GM06990 (cell line): ENCODE measurements around the gene CR1.
"Not testable (repeated sequence)": the region's sequence is repeated elsewhere in the genome, so short reads cannot be mapped to it uniquely, and the experiment has no call there.

Experiments used
- DNase-seq: peaks from one replicate; pipeline ENCODE4 v3.0.0-alpha.2; 2011; ENCODE audit not compliant: insufficient read length; ENCODE audit errors: extremely low read depth
- H3K27me3 ChIP-seq: replicated peaks from 2 replicates; pipeline ENCODE4 v1.6.0; 2011; ENCODE audit warnings: low read length; ENCODE audit not compliant: control insufficient read depth, insufficient read depth
- H3K36me3 ChIP-seq: 2 replicates; pipeline ENCODE4 v1.5.1; 2011; ENCODE audit warnings: low read length; ENCODE audit not compliant: control insufficient read depth, insufficient read depth
- H3K4me3 ChIP-seq: replicated peaks from 2 replicates; pipeline ENCODE4 v1.5.1; 2011; ENCODE audit warnings: low read depth, mild to moderate bottlenecking, control low read depth, low read length
- TF ChIP-seq, protein P1 (sequence below): IDR thresholded peaks from 2 replicates; pipeline ENCODE4 v1.5.1; 2011; ENCODE audit warnings: low read length, control low read depth, mild to moderate bottlenecking, inconsistent platforms; ENCODE audit not compliant: insufficient read depth, poor library complexity, severe bottlenecking

CR1 gene

DNA sequence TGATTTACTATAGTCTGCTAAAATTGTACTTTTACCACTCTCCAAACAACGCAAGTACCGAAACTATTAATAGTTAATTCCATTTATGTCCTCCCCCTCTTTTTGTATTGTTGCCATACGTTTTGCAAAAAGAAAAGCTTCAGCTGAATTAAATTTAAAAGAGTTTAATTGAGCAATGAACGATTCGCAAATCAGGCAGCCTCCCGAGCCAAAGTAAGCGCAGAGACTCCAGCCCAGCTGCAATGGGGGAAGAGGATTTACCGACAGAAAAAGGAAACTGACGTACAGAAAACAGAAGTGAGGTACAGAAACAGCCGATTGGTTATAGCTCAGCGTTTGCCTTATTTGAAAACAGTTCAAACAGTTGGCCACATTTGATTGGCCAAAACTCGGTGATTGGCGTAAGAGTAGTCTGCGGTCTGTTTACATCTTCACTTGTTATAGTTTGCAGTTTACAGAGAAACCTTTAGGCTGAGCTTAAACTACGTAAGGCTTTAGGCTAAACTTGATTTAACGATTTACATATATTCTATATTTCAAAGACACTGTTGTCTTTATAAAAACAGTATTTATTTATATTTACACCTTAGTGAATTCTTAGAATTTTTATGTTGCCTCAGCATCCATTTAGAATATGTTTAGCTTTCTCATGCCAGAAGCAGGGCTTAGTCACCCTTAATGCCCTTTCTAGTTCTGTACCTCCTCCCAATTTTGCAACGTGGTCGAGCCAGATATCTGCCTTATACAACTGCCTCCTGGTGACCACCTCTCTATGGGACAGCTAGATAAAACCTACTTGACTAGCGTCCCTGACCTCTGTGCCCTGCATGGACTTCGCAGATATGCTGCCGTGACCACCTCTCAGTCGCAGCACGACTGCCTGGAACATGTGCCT is 23.8 kb downstream of the CR1 start:
- TF ChIP-seq, protein P1, sequence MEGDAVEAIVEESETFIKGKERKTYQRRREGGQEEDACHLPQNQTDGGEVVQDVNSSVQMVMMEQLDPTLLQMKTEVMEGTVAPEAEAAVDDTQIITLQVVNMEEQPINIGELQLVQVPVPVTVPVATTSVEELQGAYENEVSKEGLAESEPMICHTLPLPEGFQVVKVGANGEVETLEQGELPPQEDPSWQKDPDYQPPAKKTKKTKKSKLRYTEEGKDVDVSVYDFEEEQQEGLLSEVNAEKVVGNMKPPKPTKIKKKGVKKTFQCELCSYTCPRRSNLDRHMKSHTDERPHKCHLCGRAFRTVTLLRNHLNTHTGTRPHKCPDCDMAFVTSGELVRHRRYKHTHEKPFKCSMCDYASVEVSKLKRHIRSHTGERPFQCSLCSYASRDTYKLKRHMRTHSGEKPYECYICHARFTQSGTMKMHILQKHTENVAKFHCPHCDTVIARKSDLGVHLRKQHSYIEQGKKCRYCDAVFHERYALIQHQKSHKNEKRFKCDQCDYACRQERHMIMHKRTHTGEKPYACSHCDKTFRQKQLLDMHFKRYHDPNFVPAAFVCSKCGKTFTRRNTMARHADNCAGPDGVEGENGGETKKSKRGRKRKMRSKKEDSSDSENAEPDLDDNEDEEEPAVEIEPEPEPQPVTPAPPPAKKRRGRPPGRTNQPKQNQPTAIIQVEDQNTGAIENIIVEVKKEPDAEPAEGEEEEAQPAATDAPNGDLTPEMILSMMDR, result no peak
- H3K36me3 ChIP-seq, result no peaks in the 10 kb centered on the region
- H3K4me3 ChIP-seq, result no peak overlapping the region
- no peaks in the 10 kb centered on the region for H3K27me3 ChIP-seq
- DNase-seq, result no peak

DNA sequence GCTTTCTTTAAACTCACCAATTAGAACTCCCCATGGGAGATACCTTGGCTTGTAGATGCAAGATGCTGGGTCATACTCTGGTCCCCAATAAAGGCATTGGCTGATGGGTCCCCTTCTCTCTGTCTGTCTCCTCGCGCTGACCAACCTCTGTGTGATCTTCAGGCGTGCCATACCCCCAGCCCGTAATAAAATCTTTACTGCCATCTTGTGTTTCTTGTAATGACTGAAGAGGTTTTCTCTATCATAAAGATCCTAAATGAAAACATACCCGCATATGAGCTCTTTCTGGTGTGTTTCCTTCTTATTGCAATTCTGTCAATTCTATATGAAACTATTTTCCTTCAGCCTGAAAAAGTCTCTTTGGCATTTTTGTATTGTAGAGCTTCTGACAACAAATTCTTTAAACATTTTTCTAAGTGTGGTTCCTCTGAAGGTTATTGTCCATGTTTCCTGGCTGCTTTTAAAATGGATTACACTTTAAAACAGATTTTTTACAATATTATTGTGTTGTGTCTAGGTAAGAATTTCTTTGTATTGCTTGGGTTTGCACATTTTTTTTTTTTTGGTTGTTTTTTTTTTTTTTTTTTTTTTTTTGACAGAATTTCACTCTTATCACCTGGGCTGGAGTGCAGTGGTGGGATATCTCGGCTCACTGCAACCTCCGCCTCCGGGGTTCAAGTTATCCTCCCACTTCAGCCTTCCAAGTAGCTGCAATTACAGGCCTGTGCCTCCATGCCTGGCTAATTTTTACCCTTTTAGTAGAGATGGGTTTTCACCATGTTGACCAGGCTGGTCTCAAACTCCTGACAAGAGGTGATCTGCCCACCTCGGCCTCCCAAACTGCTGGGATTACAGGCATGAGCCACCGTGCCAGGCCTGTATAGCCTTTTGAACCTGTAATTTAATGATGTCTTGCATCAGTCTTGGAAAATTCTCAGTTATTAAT is 24.7 kb downstream of the CR1 start:
- not testable (repeated sequence) for DNase-seq, H3K4me3 ChIP-seq, H3K36me3 ChIP-seq, H3K27me3 ChIP-seq

DNA sequence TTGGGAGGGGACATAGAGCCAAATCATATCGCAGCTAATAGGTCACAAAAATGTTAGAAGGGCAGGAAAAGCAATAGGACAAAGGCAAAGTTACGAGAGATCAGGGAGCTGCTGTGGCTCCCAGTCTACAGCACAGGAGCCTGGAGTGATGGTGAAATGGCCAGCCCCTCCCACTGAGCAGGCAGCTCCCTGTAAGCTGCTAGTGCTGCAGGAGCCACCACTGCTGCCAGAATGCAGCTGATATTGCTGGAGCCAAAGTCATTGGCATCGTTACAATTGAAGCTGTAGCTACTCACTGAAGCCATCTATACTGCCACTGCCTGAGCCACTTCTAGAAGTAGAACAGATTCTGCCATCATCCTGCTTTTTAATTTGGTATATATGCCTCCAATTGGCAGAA is 29.3 kb downstream of the CR1 start:
- H3K36me3 ChIP-seq, DNase-seq, H3K4me3 ChIP-seq, H3K27me3 ChIP-seq: not testable (repeated sequence)

DNA sequence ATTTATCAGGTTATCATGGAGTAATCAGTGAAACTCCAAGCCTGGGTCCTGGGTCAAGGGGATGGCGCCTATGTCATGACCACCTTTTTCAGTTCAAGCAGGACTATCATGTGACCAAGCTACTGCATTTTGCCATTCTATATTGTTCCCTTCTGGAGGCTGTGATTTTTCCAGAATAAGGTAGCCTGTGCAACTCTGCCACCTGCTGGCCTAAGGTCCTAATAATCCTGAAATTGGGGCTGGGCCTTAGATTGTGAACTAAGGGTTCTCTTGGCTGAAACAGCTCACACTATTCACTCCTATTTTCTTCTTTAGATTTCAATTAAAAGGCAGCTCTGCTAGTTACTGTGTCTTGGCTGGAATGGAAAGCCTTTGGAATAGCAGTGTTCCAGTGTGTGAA is 32.4 kb downstream of the CR1 start:
- not testable (repeated sequence) for H3K4me3 ChIP-seq, H3K36me3 ChIP-seq, H3K27me3 ChIP-seq, DNase-seq

DNA sequence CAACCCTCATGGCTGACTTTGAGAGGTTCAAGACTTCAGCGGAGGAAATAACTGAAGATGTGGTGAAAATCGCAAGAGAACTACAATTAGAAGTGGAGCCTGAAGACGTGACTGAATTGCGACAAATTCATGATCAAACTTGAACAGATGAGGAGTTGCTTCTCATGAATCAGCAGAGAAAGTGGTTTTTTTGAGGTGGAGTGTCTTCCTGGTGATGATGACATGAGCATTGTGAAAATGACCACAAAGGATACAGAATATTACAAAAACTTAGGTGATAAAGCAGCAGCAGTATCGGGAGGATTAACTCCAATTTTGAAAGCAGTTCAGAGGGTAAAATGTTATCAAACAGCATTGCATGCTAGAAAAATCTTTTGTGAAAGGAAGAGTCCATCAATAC is 40.3 kb downstream of the CR1 start:
- not testable (repeated sequence) for DNase-seq, H3K4me3 ChIP-seq, H3K27me3 ChIP-seq, H3K36me3 ChIP-seq

DNA sequence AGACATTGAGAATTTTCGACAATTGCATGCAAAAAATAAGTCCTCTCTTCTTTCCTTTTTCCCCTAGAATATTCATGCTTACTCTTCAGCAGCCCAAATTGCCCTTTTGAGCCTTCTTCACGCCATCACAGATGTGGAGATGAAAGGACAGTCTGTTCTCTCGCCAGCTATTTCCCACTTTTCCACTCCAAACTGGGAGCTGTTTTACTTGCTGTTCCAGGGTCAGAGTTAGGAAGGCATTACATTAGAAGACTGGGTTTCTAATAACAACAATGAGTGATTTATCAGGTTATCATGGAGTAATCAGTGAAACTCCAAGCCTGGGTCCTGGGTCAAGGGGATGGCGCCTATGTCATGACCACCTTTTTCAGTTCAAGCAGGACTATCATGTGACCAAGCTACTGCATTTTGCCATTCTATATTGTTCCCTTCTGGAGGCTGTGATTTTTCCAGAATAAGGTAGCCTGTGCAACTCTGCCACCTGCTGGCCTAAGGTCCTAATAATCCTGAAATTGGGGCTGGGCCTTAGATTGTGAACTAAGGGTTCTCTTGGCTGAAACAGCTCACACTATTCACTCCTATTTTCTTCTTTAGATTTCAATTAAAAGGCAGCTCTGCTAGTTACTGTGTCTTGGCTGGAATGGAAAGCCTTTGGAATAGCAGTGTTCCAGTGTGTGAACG is 50.9 kb downstream of the CR1 start:
- H3K36me3 ChIP-seq, DNase-seq, H3K4me3 ChIP-seq, H3K27me3 ChIP-seq: not testable (repeated sequence)

DNA sequence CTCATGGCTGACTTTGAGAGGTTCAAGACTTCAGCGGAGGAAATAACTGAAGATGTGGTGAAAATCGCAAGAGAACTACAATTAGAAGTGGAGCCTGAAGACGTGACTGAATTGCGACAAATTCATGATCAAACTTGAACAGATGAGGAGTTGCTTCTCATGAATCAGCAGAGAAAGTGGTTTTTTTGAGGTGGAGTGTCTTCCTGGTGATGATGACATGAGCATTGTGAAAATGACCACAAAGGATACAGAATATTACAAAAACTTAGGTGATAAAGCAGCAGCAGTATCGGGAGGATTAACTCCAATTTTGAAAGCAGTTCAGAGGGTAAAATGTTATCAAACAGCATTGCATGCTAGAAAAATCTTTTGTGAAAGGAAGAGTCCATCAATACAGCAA is 58.9 kb downstream of the CR1 start:
- not testable (repeated sequence) for H3K36me3 ChIP-seq, H3K27me3 ChIP-seq, H3K4me3 ChIP-seq, DNase-seq

DNA sequence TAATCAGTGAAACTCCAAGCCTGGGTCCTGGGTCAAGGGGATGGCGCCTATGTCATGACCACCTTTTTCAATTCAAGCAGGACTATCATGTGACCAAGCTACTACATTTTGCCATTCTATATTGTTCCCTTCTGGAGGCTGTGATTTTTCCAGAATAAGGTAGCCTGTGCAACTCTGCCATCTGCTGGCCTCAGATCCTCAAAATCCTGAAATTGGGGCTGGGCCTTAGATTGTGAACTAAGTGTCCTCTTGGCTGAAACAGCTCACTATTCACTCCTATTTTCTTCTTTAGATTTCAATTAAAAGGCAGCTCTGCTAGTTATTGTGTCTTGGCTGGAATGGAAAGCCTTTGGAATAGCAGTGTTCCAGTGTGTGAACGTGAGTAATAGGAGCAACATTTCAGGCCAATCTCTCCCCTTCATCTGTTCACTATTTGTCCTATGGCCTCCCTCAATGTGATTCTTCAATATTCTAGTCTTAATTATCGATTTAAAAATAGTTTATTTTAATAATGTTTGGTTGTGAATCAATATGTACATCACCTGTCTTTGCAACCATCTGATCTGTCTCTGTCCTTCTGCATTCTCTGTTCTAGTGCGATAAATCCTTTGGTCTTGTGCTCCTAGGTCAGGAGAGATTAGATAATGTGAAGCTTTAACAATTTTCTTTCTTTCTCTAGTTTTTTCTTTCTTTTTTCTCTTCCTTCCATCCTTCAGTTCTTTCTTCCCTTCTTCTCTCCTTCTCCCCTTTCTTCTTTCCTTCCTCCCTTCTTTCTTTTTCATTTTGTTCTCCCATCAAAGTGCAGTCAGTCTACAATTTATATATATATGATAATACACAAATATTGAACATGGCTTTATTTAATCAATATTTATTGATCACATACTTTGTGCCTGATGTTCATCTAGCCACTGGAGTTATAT is 69.8 kb downstream of the CR1 start:
- Histone ChIP-seq H3K36me3 (no peaks in the 10 kb centered on the region), H3K27me3 (no peaks in the 10 kb centered on the region), H3K4me3 (no peak overlapping the region)
- TF ChIP-seq, protein P1, result peak; percentile 47
- no peak for DNase-seq

DNA sequence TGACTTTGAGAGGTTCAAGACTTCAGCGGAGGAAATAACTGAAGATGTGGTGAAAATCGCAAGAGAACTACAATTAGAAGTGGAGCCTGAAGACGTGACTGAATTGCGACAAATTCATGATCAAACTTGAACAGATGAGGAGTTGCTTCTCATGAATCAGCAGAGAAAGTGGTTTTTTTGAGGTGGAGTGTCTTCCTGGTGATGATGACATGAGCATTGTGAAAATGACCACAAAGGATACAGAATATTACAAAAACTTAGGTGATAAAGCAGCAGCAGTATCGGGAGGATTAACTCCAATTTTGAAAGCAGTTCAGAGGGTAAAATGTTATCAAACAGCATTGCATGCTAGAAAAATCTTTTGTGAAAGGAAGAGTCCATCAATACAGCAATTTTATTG is 76.0 kb downstream of the CR1 start:
- H3K4me3 ChIP-seq, DNase-seq: not testable (repeated sequence)

DNA sequence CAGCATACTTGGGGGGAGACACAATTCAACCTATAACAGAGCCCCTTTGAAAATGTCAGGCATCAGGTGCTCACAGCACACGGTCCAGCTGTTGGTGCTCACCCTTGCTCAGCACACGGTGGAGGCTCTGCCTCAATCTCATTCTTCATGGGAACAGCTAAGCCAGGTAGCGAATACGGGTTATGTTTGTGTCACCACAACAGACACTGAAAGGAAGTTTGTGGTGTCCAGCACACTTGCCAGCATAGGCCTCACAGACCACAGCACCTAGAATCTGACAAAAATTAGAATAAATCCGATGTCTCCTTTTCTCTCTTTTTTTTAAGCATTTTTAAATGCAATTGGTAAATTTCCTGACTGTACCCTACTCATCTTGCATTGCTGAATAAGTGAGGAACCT is 77.1 kb downstream of the CR1 start:
- H3K36me3 ChIP-seq, DNase-seq, H3K27me3 ChIP-seq, H3K4me3 ChIP-seq: not testable (repeated sequence)

More for the DNA sequence above, 76.0 kb downstream of the CR1 start:
- H3K36me3 ChIP-seq, H3K27me3 ChIP-seq: not testable (repeated sequence)

DNA sequence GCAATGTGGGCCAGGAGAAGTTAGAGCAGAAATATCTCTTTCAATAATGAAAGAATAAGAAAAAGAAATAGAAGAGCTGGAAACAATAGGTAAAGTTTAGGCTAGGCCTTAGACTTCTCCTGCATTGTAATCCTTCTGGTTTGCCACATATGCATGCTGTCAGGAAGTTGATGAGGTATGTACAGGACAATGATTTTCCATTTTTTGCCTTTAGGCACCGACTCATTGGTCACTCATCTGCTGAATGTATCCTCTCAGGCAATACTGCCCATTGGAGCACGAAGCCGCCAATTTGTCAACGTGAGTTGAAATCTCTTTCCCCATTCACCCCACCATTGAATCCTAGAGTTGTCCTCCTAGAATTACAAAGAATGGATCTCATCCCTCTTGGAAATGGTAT is 79.4 kb downstream of the CR1 start:
- not testable (repeated sequence) for H3K36me3 ChIP-seq, H3K4me3 ChIP-seq, H3K27me3 ChIP-seq, DNase-seq
